NCI-H1048 (cell line): ENCODE data around the gene MAPRE3.

Experiments used
- DNase-seq: peaks from one replicate; lab custom pipeline; 2025; lab: John Stamatoyannopoulos, UW

MAPRE3 gene

DNA sequence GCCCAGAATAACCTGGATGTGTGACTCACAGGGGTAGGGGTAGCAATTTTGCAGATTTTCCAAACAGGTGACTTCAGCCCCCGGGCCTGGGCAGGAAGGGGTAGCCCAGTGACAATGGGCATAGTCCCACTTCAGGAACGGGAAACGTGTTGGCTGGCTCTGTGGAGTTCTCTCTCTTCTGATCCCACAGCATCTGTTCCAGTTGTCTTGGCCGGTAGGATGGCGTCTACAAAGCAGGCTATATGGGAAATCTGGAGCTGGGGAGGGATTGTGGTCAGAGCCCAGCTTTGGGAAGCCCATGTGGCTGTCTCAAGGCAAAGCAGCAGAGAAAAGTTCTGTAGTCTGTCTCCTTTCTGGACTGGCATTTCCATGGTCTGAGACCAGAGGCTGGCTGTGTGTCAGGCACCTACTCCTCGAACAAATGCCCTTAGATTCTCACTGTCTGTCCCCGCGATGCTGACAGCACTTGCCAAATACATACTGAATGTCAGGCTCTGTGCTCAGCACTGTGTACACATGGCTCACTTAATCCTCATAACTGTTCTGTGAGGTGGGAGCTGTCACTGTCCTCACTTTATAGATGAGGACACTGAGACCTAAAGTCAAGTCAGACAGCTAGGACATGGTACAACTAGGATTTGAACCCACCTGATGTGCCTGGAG lies 44.5 kb downstream of the MAPRE3 start:
- no peak for DNase-seq

DNA sequence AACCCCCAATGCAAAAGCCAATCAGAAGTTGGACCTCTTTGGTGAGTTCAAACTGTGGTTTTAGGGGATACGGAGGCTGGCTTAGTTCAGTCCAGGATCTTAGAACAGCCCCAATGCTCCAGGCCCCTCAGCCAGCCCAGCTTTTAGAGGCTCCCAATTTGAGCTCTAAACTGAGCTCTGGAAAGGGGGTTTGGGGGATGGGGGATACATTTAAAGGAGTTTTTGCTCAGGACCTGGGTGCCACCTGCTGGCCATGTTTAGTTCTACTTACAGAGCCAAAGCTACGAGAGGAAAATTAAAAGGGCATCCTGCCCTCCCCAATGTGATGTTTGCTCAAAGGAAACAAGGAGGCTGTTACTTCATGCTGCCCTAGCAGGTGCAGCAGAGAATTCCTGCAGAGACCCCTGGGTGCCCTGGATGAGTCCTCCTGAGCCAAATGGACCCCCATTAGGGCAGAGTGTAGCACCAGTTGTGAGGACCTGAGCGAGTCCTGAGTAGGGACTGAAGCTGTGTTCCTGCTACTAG lies 46.4 kb downstream of the MAPRE3 start:
- DNase-seq, result peak; percentile 3

DNA sequence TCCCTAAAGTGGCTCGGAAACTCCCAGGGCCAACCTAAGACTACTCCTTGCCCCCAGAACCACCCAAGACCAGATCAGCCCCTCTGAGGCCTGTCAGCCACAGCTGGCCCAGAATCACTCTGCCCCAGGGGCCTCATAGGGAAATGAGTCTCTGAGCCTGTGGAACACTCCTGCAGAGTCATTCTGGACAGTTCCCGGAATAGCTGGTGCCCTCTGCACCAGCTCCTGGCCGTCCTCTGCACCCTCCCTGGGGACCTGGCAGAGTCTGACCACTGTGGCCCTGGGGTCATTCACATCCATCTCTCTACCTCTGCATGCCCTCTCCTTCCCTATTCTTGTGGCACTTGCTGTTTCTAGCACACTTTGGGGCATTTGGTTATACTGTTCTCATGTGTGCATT lies 47.7 kb downstream of the MAPRE3 start:
- no peak for DNase-seq

DNA sequence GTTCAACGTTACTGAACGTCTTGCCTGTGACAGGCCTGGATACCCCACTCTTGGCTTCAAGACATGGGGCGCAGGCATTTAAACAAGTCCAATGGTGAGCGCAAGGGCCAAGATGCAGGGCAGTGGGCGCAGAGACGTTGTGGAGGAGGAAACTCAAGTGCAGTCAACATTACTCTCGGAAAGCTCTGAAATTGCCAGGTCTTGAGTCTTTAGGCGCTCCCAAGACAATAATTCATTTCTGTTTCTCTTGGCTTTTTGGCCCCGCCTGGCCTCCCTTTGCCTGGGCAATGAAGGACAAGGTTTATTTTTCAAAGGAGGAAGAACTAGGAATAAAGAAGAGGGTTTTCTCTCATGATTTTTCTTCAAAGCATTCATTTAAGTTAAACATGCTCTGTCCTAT lies 49.0 kb downstream of the MAPRE3 start:
- DNase-seq, result no peak

DNA sequence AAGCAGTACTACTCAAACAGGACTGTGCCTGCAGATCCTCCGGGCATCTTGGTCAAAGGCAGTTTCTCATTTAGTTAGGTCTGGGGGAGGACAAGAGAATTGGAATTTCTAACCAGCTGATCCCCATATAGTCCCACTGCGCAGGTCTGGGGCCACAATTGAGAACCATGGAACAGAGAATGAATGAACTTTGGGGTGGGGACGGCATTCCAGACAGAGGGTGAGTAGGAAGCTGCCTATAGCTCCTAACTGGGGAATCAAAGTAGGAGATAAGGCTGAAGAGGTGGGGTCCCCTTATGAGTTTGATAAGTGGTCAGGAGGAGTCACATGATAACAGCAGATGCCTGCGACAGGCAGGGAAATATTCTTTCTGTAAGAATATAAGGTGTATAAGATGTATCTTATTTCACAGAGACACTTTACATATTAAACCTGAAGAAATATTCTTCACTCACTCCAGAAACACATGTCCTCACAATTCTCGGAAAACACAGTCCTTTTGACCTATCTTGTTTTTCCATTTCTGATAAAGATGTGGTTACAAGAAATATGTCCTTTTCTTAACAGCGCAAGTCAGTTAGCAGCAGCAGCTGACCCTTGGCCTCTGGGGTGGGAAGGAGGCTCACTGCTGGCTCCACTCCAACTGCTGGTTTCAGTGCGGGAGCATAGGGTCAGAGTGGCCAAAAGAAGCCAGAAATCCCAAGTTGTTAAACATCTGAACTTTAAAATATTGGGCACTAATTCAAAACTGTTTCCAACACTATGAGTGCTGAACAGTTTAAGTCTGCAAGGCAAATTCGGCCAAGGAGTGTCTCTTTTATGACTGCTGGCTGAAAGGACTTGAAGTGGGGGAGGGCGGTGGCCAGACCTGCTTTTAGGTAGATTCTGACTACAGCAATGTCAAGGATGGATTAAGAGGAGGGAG lies 49.8 kb downstream of the MAPRE3 start:
- DNase-seq, result no peak

DNA sequence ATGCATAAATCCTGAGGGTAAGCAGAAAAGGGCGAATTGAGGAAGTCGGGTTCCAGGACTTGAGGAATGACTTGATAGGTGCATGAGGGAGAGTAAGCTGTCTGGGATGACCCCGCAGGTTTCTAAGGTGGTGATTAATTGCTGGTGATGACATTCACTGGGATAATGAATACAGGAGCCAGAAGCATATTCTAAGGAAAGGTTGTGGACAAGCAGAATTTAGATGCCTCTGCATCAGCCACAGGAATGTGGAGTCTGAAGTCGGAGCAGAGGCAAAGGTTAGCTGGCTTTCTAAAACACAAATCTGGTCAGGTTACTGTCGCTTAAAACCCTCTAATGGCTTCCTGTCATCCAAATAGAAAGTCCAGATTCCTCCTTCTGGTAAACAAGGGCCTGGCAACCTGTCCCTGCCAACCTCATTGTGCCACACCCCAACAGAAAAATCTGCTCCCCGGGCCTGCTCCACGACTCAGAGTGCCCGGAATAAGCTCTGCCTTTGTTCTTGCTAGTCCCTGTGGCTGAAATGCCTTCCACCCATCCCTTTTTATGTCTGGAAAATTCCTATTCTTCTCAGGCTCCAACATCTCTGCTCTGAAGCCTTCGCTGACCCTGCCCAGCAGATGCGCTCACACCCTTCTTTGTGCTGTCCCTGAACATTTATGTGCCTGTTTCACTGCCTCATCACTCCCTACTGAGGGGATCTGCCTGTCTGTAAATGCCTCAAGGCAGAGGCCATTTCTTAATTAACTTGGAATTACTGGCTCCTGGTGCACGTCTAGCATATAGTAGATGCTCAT lies 51.0 kb downstream of the MAPRE3 start:
- DNase-seq, result no peak

DNA sequence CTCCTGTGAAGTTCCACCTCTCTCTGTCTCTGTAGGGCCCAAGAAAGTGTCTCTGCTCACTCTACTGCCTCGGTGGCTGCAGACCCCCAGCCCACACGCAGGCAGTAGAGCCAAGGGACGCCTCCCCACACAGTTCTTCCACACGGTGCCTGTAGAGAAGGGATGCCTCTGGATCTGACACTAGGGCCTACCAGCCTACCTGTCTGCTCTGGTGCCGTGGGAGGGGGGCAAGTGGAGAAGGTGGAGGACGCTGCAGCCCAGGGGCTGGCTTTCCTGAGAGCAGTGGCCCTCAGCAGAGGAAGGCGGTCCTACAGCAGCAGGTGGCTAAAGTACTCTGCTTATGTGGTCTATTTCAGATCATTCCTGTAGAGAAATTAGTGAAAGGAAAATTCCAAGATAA lies 53.3 kb downstream of the MAPRE3 start:
- no peak for DNase-seq

DNA sequence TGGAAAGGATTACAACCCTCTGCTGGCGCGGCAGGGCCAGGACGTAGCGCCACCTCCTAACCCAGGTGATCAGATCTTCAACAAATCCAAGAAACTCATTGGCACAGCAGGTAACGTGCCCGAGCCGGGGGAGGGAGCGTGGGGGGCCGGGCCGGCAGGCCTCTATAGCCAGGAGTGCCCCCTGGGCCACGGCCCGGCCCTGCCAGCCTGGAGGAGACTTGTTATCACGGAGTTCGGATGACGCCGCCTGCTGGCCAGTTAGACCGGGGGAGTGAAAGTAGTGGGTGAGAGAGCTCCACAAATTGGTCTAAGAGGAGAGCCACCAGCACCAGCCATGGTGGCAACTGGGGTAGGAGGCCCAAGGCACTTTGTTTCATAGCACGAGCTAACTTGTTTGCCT lies 53.8 kb downstream of the MAPRE3 start:
- DNase-seq, result no peak

DNA sequence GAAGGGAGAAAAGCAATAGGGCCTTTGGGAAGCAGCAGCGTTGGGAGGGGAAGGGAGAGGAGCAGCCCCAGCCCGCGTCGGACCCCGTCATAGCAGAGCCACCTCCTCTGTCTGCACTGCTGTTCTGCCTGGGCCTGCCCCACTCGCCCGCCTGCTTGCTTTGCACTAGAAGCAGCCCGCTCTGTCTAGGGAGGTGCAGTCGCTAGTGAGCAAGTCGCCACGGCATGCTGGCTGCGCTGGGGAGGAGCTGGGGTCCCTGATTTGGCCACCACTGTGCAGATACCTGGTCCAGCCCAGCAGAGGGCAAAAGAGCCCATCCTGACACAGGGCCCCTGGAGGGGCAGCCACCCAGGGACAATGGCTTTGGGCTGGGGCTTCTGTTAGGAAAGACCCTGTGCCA lies 54.4 kb downstream of the MAPRE3 start:
- DNase-seq, result no peak

DNA sequence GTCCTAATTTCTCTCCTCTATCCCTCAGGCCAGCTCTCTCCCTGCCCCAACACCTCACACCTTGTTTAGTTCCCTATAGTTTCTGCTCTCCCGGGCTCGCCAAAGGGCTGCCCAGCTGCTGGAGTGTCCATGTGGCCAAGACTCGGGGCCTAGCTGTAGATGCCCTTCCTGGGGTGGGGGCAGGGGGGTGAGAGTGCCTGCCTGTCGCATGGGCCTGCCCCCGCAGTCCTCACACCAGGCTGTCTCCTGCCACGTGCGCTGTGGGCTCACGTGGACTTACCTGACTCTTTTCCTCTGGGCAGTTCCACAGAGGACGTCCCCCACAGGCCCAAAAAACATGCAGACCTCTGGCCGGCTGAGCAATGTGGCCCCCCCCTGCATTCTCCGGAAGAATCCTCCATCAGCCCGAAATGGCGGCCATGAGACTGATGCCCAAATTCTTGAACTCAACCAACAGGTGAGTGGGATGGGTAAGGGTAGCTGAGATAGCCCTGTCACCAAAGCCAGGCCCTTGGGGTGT lies 54.9 kb downstream of the MAPRE3 start:
- no peak for DNase-seq

DNA sequence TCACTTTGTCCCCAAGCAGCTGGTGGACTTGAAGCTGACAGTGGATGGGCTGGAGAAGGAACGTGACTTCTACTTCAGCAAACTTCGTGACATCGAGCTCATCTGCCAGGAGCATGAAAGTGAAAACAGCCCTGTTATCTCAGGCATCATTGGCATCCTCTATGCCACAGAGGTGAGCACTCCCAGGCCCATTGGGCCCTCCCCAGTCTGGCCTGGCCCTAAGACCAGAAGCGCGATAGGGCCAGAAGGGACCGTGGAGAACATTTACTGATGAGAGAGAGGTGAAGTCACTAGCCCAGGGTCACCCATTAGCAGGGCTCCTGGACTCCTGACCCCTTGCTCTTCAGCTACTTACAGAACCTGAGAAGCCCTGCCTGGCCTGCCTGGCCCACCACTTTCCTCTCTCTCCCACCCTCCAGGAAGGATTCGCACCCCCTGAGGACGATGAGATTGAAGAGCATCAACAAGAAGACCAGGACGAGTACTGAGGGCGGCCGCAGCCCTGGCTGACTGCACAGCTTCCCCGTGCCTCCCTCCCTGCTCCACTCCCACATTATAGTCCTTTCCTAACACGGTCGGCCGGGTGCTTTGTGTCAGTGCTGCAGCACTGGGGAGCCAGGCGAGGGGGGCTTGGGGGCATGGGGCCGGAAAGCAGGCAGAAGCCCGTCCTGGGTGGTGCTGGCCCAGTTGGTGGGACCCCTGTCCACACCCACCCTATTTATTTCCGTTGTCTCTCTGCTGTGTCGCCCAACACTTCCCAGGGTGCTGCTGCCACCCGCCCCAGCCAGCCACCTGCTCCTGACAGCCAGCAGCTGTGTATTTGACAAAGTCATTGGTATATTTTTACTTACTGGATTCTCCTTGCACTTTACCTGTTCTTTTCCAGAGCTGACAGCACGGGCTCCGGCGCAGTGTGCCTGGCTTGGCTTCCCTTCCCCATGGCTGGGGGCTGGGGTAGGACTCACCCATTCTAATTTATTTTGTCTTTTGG lies 55.7 kb downstream of the MAPRE3 start:
- no peak for DNase-seq

DNA sequence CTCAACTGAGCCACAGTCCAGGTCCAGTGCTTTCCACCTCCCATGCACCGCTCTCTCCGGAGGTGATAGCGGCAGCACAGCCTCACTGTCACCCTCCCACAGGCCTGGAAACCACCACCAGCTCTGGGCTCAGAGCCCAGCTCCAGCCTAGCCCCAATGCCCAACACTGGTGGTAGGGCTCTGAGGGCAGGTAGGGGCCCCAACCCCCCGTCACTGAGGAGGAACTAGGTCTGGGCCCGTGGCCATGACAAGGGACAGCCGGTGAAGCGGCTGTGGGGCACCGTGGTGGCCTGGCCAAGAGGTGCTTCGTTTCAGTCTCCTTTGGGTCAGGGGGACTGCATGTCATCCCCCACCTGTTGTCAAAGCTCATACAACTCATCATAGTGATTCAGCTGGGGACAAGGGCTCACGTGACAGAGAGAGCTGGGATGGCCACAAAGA lies 56.8 kb downstream of the MAPRE3 start:
- no peak for DNase-seq

DNA sequence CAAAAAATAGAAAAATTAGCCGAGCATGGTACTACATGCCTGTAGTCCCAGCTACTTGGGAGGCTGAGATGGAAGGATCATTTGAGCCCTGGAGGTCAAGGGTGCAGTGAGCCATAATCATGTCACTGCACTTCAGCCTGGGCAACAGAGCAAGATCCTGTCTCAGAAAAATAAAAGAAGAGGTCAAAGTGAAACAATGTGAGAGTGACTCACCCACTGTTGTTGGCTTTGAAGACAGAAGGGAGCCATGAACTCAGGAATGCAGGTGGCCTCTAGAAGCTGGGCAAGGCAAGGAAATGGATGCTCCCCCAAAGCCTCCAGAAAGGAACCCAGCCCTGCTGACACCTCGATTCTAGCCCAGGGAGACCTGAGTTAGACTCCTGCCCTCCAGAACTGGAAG lies 58.6 kb downstream of the MAPRE3 start:
- no peak for DNase-seq

DNA sequence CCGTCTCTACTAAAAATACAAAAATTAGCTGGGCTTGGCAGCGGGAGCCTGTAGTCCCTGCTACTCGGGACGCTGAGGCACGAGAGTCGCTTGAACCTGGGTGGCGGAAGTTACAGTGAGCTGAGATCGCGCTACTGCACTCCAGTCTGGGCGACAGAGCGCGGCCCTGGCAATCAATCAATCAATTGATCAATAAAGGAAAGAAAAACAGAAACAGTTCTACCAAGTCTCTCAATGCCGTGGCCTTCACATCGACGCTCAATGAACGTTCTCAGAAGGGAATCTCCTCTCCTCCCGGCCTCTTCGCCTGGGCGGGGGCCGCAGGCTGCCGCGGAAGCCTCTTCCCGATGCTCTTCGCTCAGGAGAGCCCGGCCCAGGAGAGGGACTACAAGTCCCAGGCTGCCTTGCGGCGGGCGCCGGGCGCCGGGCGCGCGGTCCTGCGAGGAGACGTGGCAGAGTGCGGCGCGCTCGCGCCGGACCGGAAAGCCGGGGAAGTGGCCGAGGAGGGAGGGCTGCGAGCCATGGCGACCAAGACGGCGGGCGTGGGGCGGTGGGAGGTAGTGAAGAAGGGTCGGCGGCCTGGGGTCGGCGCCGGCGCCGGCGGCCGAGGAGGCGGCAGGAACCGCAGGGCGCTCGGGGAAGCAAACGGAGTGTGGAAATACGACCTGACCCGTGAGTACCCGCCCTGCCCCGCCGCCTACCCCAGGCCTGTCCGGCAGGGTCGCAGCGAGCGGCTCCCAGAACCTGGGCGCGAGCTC lies 62.2 kb downstream of the MAPRE3 start, which contains the start of gene TMEM214:
Gene TMEM214 (plus strand): TSS at position 471 of the 758 bp plus-strand sequence. CDS start 51 bp downstream, at position 522.
- peak; percentile 24 for DNase-seq

DNA sequence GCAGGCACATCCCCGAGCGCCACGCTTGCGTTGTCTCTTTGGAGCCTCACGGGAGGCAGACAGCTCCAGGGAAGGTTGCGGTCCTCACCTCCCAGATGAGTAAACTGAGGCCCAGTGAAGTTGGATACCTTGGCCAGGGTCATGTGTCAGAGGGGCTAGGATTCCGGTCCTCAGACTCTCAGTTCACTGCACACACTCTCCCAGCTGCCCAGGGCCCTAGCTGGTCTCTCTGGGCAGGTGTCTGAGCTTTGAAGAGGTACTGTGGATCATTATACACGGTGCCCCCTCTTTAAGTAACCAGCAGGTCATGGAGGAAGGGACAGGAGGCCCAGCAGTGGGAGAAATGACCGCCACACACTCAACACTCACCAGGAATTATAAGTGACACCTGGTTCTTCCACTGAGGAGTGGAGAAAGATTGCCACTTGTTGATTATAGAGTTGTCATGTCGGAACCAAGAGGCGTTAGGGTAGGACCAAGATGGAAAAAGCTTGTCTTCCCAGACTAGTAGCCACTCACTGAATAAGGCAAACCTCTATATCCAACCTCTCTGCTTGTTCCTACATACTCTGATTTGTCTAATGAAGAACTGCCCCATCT lies 62.9 kb downstream of the MAPRE3 start:
- no peak for DNase-seq

DNA sequence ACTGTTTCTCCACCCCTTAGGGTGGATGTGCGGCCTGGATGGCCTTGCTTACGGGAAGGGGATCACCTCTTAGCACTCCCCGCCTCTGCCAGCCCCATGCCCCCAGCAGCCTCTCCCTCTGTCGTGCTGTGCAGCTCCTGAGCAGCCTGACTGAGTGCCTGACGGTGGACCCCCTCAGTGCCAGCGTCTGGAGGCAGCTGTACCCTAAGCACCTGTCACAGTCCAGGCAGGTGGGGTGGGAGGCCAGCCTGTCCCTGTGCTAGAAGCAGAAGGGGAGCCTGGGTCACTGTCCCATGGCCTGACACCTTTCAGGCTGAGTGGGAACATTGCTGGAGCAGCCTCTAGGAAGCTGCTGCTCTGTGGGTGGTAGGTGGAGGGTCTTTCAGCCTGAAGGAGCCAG lies 67.6 kb downstream of the MAPRE3 start:
- DNase-seq, result no peak

DNA sequence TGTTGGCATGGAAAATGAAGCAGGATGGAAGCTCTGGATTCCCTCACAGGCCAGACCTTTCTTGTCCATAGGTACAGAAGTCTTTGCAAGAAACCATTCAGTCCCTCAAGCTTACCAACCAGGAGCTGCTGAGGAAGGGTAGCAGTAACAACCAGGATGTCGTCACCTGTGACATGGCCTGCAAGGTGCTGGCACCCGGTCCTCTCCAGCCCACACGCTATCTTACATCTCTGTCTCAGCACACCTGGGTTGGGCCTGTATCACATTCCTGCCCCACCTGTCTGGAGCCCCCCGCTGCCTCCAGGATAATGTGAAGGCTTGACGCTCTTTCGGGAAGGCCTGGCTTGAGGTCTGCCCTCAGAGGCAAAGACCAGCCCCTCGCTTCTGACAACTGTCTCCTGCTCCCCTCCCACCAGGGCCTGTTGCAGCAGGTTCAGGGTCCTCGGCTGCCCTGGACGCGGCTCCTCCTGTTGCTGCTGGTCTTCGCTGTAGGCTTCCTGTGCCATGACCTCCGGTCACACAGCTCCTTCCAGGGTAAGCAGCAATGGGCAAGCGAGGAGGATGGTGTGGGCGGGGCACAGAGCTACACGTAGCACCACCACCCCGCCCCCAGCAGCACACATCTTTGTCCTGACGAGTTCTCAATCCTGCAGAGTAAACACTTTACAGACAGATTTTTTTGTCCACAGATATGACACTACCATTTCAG lies 68.3 kb downstream of the MAPRE3 start:
- DNase-seq, result no peak

DNA sequence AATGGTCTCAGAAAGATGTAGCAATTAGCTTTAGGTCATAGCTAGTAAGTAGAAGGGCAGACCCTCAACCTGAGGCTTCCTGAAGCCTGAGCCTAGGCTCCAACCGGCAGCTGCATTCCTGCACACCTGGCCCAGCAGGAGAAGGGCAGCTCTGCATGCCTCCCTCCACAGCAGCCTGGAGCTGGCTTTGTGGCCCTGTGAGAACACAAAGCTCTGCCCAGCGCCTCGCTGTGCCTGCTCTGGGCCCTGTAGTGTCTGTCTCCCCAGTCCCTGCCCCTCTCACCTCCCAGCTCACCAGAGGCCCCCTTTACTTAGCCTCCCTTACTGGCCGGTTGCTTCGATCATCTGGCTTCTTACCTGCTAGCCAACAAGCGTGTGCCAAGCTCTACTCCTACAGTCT lies 69.0 kb downstream of the MAPRE3 start:
- no peak for DNase-seq

DNA sequence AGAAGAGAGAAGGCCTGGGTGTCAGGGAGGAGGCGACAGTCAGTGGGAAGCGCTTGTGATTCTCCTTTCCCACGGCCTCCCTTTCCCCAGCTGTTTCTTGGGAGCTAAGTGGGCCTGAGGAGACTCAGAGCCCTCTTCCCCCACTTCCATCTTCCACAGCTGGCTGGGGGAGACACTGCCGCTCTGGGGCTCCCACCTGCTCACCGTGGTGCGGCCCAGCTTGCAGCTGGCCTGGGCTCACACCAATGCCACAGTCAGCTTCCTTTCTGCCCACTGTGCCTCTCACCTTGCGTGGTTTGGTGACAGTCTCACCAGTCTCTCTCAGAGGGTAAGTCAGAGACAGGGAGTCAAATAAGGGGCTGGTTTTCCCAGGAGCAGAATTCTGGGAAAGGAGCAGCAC lies 69.4 kb downstream of the MAPRE3 start:
- no peak for DNase-seq
